Activated CD8-positive, alpha-beta memory T cell treated with anti-CD3 and anti-CD28 coated beads, Interleukin-2, amount 10 ng/mL, durations not matched to agents 7 days and 5 days (primary cell): Measurements from ENCODE around the gene IMMP2L. TPM values are rescaled to one million over a fixed set of nuclear protein-coding genes. Genes with fewer than 3 reads are reported as not detected.

ENCODE experiments used
- ATAC-seq: fragments of 150-1000 bp; cut with Tn5 transposase; one replicate; pipeline ENCODE4 v1.10.0; 2021; ENCODE audit warnings: moderate library complexity
- CTCF ChIA-PET: fragments of 350-600 bp; sonication (Branson Sonifier 250); formaldehyde crosslinking; loops from one replicate; lab custom pipeline; 2021; ENCODE audit warnings: antibody characterized with exemption; lab: Charles Lee
- DNase-seq: peaks from one replicate; pipeline ENCODE4 v3.0.0-alpha.2; 2020
- H3K27ac Mint-ChIP-seq: one replicate; pipeline ENCODE4 v1.8.0; 2021; ENCODE audit warnings: mild to moderate bottlenecking, mixed read lengths
- H3K27me3 Mint-ChIP-seq: one replicate; pipeline ENCODE4 v1.8.0; 2021; ENCODE audit warnings: mixed read lengths
- H3K36me3 Mint-ChIP-seq: one replicate; pipeline ENCODE4 v1.8.0; 2021; ENCODE audit warnings: mild to moderate bottlenecking, mixed read lengths
- H3K4me1 Mint-ChIP-seq: one replicate; pipeline ENCODE4 v1.8.0; 2021; ENCODE audit warnings: mixed read lengths
- H3K4me3 Mint-ChIP-seq: one replicate; pipeline ENCODE4 v1.8.0; 2021; ENCODE audit warnings: mild to moderate bottlenecking, moderate library complexity, mixed read lengths
- H3K9me3 Mint-ChIP-seq: one replicate; pipeline ENCODE4 v1.8.0; 2022; ENCODE audit warnings: low read depth, mixed read lengths
- total RNA-seq, 2 experiments: library from RNA; stranded (reverse); gene quantifications; one replicate each; pipeline ENCODE4 v1.2.3, GENCODE V29; 2021

Gene IMMP2L
- total RNA-seq, 2 experiments from 2014 or later, result 11.5 to 13.1 TPM

GRCh38 chr7:111112439-111112838, 449.9 kb downstream of the IMMP2L start:
- CTCF ChIA-PET, result interaction anchor here (1.0 to 1.4 kb wide), 3 partner anchors 8 to 21 kb away, joined by 3 read pairs; no protein-coding TSS in a partner anchor
- Mint-ChIP-seq H3K4me1 (peaks cover 30% of the 10 kb centered on the region), H3K9me3 (peaks cover 2% of the 10 kb centered on the region), H3K4me3 (no peak overlapping the region), H3K27ac (peak overlapping the region; percentile 61), H3K27me3 (no peaks in the 10 kb centered on the region), H3K36me3 (peaks cover 53% of the 10 kb centered on the region)
- ATAC-seq (no peak), DNase-seq (no peak)

GRCh38 chr7:111108496-111108895, 453.8 kb downstream of the IMMP2L start:
- H3K4me1 Mint-ChIP-seq, result peaks cover 47% of the 10 kb centered on the region
- ATAC-seq (no peak), DNase-seq (no peak)
- no peak overlapping the region for H3K27ac Mint-ChIP-seq
- peaks cover 2% of the 10 kb centered on the region for H3K9me3 Mint-ChIP-seq
- CTCF ChIA-PET, result interaction anchor here (1.3 to 2.3 kb wide), 2 partner anchors 10 kb away, joined by 6 to 8 read pairs; no protein-coding TSS in a partner anchor
- H3K27me3 Mint-ChIP-seq, result no peaks in the 10 kb centered on the region
- H3K4me3 Mint-ChIP-seq, result no peak overlapping the region
- H3K36me3 Mint-ChIP-seq, result peaks cover 58% of the 10 kb centered on the region

- ATAC-seq (no peak), DNase-seq (no peak)
- CTCF ChIA-PET, result interaction anchor here (1.3 kb wide), 1 partner anchor 9 kb away, joined by 6 read pairs; no protein-coding TSS in a partner anchor
- Mint-ChIP-seq H3K4me3 (no peak overlapping the region), H3K27ac (peak overlapping the region; percentile 40), H3K27me3 (no peaks in the 10 kb centered on the region), H3K4me1 (peaks cover 50% of the 10 kb centered on the region), H3K9me3 (peaks cover 2% of the 10 kb centered on the region), H3K36me3 (peaks cover 59% of the 10 kb centered on the region)
Observed at GRCh38 chr7:111108000-111108399, 454.3 kb downstream of the IMMP2L start.

- no peak for DNase-seq
Observed at GRCh38 chr7:111107579-111107978, 454.7 kb downstream of the IMMP2L start.

GRCh38 chr7:111105269-111105668, 457.0 kb downstream of the IMMP2L start:
- Mint-ChIP-seq H3K9me3 (no peaks in the 10 kb centered on the region), H3K36me3 (peaks cover 56% of the 10 kb centered on the region)

More at GRCh38 chr7:111107579-111107978, 454.7 kb downstream of the IMMP2L start:
- Mint-ChIP-seq H3K9me3 (peaks cover 2% of the 10 kb centered on the region), H3K36me3 (peaks cover 57% of the 10 kb centered on the region), H3K4me1 (peaks cover 49% of the 10 kb centered on the region), H3K27me3 (no peaks in the 10 kb centered on the region), H3K27ac (peak overlapping the region; percentile 40), H3K4me3 (no peak overlapping the region)
- ATAC-seq, result no peak
- CTCF ChIA-PET, result interaction anchor here (1.3 kb wide), 1 partner anchor 9 kb away, joined by 6 read pairs; no protein-coding TSS in a partner anchor

GRCh38 chr7:111104710-111105109, 457.6 kb downstream of the IMMP2L start:
- ATAC-seq (no peak), DNase-seq (no peak)
- peak overlapping the region; percentile 43 for H3K27ac Mint-ChIP-seq
- H3K27me3 Mint-ChIP-seq, result no peaks in the 10 kb centered on the region
- H3K4me1 Mint-ChIP-seq, result peaks cover 55% of the 10 kb centered on the region
- CTCF ChIA-PET, result no interaction called here
- peaks cover 58% of the 10 kb centered on the region for H3K36me3 Mint-ChIP-seq
- H3K4me3 Mint-ChIP-seq, result no peak overlapping the region
- no peaks in the 10 kb centered on the region for H3K9me3 Mint-ChIP-seq

More at GRCh38 chr7:111105269-111105668, 457.0 kb downstream of the IMMP2L start:
- peaks cover 54% of the 10 kb centered on the region for H3K4me1 Mint-ChIP-seq
- ATAC-seq (no peak), DNase-seq (no peak)
- no peak overlapping the region for H3K4me3 Mint-ChIP-seq
- no peaks in the 10 kb centered on the region for H3K27me3 Mint-ChIP-seq
- H3K27ac Mint-ChIP-seq, result no peak overlapping the region
- CTCF ChIA-PET, result no interaction called here

GRCh38 chr7:111103678-111104274, 458.5 kb downstream of the IMMP2L start:
- peaks cover 53% of the 10 kb centered on the region for H3K36me3 Mint-ChIP-seq
- DNase-seq (no peak), ATAC-seq (peak; percentile 50)
- peak overlapping the region; percentile 35 for H3K27ac Mint-ChIP-seq
- peaks cover 55% of the 10 kb centered on the region for H3K4me1 Mint-ChIP-seq
- no peaks in the 10 kb centered on the region for H3K27me3 Mint-ChIP-seq
- CTCF ChIA-PET, result no interaction called here
- no peaks in the 10 kb centered on the region for H3K9me3 Mint-ChIP-seq
- no peak overlapping the region for H3K4me3 Mint-ChIP-seq

GRCh38 chr7:111103136-111103535, 459.2 kb downstream of the IMMP2L start:
- Mint-ChIP-seq H3K27ac (no peak overlapping the region), H3K27me3 (no peaks in the 10 kb centered on the region), H3K9me3 (no peaks in the 10 kb centered on the region), H3K4me1 (peaks cover 60% of the 10 kb centered on the region), H3K4me3 (no peak overlapping the region), H3K36me3 (peaks cover 57% of the 10 kb centered on the region)
- ATAC-seq (no peak), DNase-seq (no peak)
- CTCF ChIA-PET, result no interaction called here

- CTCF ChIA-PET, result interaction anchor here (0.6 kb wide), 1 partner anchor 11 kb away, joined by 5 read pairs; no protein-coding TSS in a partner anchor
- no peak overlapping the region for H3K4me3 Mint-ChIP-seq
- H3K27me3 Mint-ChIP-seq, result no peaks in the 10 kb centered on the region
- DNase-seq (no peak), ATAC-seq (no peak)
- peaks cover 62% of the 10 kb centered on the region for H3K4me1 Mint-ChIP-seq
- H3K9me3 Mint-ChIP-seq, result no peaks in the 10 kb centered on the region
- H3K36me3 Mint-ChIP-seq, result peaks cover 62% of the 10 kb centered on the region
- no peak overlapping the region for H3K27ac Mint-ChIP-seq
Observed at GRCh38 chr7:111101856-111102646, 460.2 kb downstream of the IMMP2L start.

- Mint-ChIP-seq H3K9me3 (no peaks in the 10 kb centered on the region), H3K27me3 (no peaks in the 10 kb centered on the region), H3K4me3 (peak overlapping the region; percentile 75), H3K36me3 (peaks cover 70% of the 10 kb centered on the region), H3K27ac (peak overlapping the region; percentile 75), H3K4me1 (peaks cover 61% of the 10 kb centered on the region)
- CTCF ChIA-PET, result interaction anchor here (0.7 to 2.0 kb wide), 21 partner anchors 9 to 1008 kb away, joined by 3 to 10 read pairs (median 3); partner anchors contain the start of gene IMMP2L
- ATAC-seq, result peak; percentile 14
- no peak for DNase-seq
Observed at GRCh38 chr7:111098926-111099250, 463.4 kb downstream of the IMMP2L start.

- Mint-ChIP-seq H3K4me1 (peaks cover 58% of the 10 kb centered on the region), H3K27ac (peak overlapping the region; percentile 75), H3K4me3 (peak overlapping the region; percentile 75), H3K27me3 (no peaks in the 10 kb centered on the region), H3K36me3 (peaks cover 70% of the 10 kb centered on the region), H3K9me3 (no peaks in the 10 kb centered on the region)
- CTCF ChIA-PET, result interaction anchor here (0.6 to 2.0 kb wide), 22 partner anchors 10 to 1007 kb away, joined by 3 to 10 read pairs (median 3); partner anchors contain the start of gene IMMP2L
- DNase-seq (peak; percentile 78), ATAC-seq (peak; percentile 87)
Observed at GRCh38 chr7:111098011-111098925, 464.0 kb downstream of the IMMP2L start.

- Mint-ChIP-seq H3K4me3 (peak overlapping the region; percentile 91), H3K4me1 (peaks cover 57% of the 10 kb centered on the region), H3K9me3 (no peaks in the 10 kb centered on the region), H3K36me3 (peaks cover 74% of the 10 kb centered on the region), H3K27me3 (no peaks in the 10 kb centered on the region), H3K27ac (peak overlapping the region; percentile 46)
- ATAC-seq (no peak), DNase-seq (no peak)
- CTCF ChIA-PET, result interaction anchor here (0.6 kb wide), 1 partner anchor 12 kb away, joined by 3 read pairs; no protein-coding TSS in a partner anchor
Observed at GRCh38 chr7:111096997-111097396, 465.3 kb downstream of the IMMP2L start.
